HCT116 (cell line): ENCODE results near the gene MARCKS. TPM values are rescaled to one million over a fixed set of nuclear protein-coding genes. Genes with fewer than 3 reads are reported as not detected.

Experiments
- ATAC-seq: fragments of 200-7000 bp; cut with Tn5 transposase; 2 replicates; pipeline ENCODE4 v1.9.1; 2020; ENCODE audit warnings: mild to moderate bottlenecking, moderate library complexity
- BruUV-seq: library from RNA; stranded (reverse); fragments of 400-500 nt; replicated peaks from 2 replicates; lab custom pipeline; 2021; lab: Mats Ljungman, UMichigan
- CTCF ChIA-PET: fragments of 300-600 bp; sonication (Branson Sonifier 250); formaldehyde crosslinking; loops from one replicate; lab custom pipeline; 2021; ENCODE audit warnings: antibody characterized with exemption; lab: Charles Lee
- POLR2A ChIA-PET: fragments of 300-600, 350-600 bp; sonication (Branson Sonifier 250); formaldehyde crosslinking; loops from one replicate; lab custom pipeline; 2021; ENCODE audit warnings: antibody characterized with exemption; lab: Charles Lee
- RAD21 ChIA-PET, 2 experiments: fragments of 300-600 bp; sonication (Branson Sonifier 250); formaldehyde crosslinking; loops; one replicate each; lab custom pipeline; 2023; ENCODE audit warnings: low total read pairs in 2 of 2; ENCODE audit not compliant: uncharacterized antibody in 2 of 2, unreplicated experiment in 2 of 2, low non-redundant PET in 1 of 2; lab: Charles Lee
- DNase-seq: peaks from one replicate; pipeline ENCODE4 v3.0.0-alpha.2; 2010; ENCODE audit warnings: low read depth, low spot score
- H2AFZ ChIP-seq: fragments of 200-600 bp; shearing (Covaris generic), sonication (generic); 2 replicates; pipeline ENCODE4 v1.6.1; 2017; ENCODE audit warnings: low read depth, mixed run types, mixed read lengths, antibody characterized with exemption, low read length; ENCODE audit not compliant: poor library complexity, severe bottlenecking
- H3K27ac ChIP-seq: 2 replicates; pipeline ENCODE4 v1.5.1; 2012; ENCODE audit warnings: low read depth, low read length
- H3K27me3 ChIP-seq: fragments of 200-600 bp; sonication (generic); 2 replicates; pipeline ENCODE4 v1.6.1; 2016; ENCODE audit warnings: mixed run types, low read length, mixed read lengths; ENCODE audit not compliant: insufficient read depth
- H3K36me3 ChIP-seq, 2 experiments: fragments of 200-500 bp in 1 of 2; fragments of 200-600 bp in 1 of 2; sonication (Bioruptor generic) in 1 of 2; sonication (generic) in 1 of 2; 2 replicates each; pipeline versions ENCODE4 v1.5.1 to v1.6.1; 2014 to 2016; ENCODE audit warnings: low read length in 2 of 2, inconsistent platforms in 1 of 2, mixed read lengths in 1 of 2, mixed run types in 1 of 2; ENCODE audit not compliant: insufficient read depth in 2 of 2, control insufficient read depth in 1 of 2
- H3K4me1 ChIP-seq, 2 experiments: fragments of 200-600 bp in 1 of 2; sonication (generic) in 1 of 2; 2 replicates each; pipeline versions ENCODE4 v1.5.1 to v1.6.1; 2012 to 2017; ENCODE audit warnings: low read length in 2 of 2, inconsistent platforms in 1 of 2, mild to moderate bottlenecking in 1 of 2, mixed read lengths in 1 of 2, mixed run types in 1 of 2, moderate library complexity in 1 of 2; ENCODE audit not compliant: insufficient read depth in 2 of 2, control insufficient read depth in 1 of 2
- H3K4me2 ChIP-seq: fragments of 200-600 bp; sonication (generic); 2 replicates; pipeline ENCODE4 v1.6.1; 2017; ENCODE audit warnings: mixed run types, low read length, mixed read lengths
- H3K4me3 ChIP-seq, 2 experiments: fragments of 200-600 bp in 1 of 2; sonication (generic) in 1 of 2; replicated peaks in 1 of 2; 2 replicates each; pipeline ENCODE4 v1.5.1; 2011 to 2016; ENCODE audit warnings: low read length in 2 of 2, control low read depth in 1 of 2, low read depth in 1 of 2, mild to moderate bottlenecking in 1 of 2, mixed read lengths in 1 of 2, mixed run types in 1 of 2
- H3K79me2 ChIP-seq: fragments of 200-600 bp; sonication (generic); 2 replicates; pipeline ENCODE4 v1.6.1; 2017; ENCODE audit warnings: mild to moderate bottlenecking, mixed run types, low read length, moderate library complexity, mixed read lengths; ENCODE audit not compliant: insufficient read depth
- H3K9ac ChIP-seq: fragments of 200-600 bp; sonication (generic); 2 replicates; pipeline ENCODE4 v1.6.1; 2016; ENCODE audit warnings: low read length, mixed read lengths
- H3K9me2 ChIP-seq: fragments of 200-600 bp; sonication (generic), shearing (Covaris generic); 2 replicates; pipeline ENCODE4 v1.6.1; 2017; ENCODE audit warnings: mixed run types, mild to moderate bottlenecking, moderate library complexity; ENCODE audit not compliant: insufficient read depth
- H3K9me3 ChIP-seq, 2 experiments: fragments of 200-500 bp in 1 of 2; fragments of 200-600 bp in 1 of 2; sonication (Bioruptor generic) in 1 of 2; sonication (generic) in 1 of 2; 2 replicates each; pipeline ENCODE4 v1.6.1; 2014 to 2017; ENCODE audit warnings: low read length in 2 of 2, mixed read lengths in 2 of 2, inconsistent platforms in 1 of 2, low read depth in 1 of 2, mild to moderate bottlenecking in 1 of 2, mixed run types in 1 of 2, moderate library complexity in 1 of 2; ENCODE audit not compliant: control insufficient read depth in 1 of 2, insufficient read depth in 1 of 2
- H4K20me1 ChIP-seq: fragments of 200-600 bp; sonication (generic), shearing (Covaris generic); 2 replicates; pipeline ENCODE4 v1.6.1; 2017; ENCODE audit warnings: mixed run types, mild to moderate bottlenecking, moderate library complexity; ENCODE audit not compliant: insufficient read depth
- ATF3 ChIP-seq: IDR thresholded peaks from 2 replicates; pipeline ENCODE4 v1.6.1; 2012
- CTCF ChIP-seq, 3 experiments: fragments of 200-600 bp in 1 of 3; sonication (generic) in 1 of 3; IDR thresholded peaks in 2 of 3; conservative IDR thresholded peaks in 1 of 3; 2 replicates each; pipeline ENCODE4 v1.5.1; 2012 to 2017; ENCODE audit warnings: low read depth in 2 of 3, low read length in 2 of 3, antibody characterized with exemption in 1 of 3, borderline replicate concordance in 1 of 3, control low read depth in 1 of 3, mild to moderate bottlenecking in 1 of 3, mixed read lengths in 1 of 3, mixed run types in 1 of 3, moderate library complexity in 1 of 3; ENCODE audit not compliant: insufficient read depth in 1 of 3
- EZH2 ChIP-seq: fragments of 200-600 bp; sonication (generic); IDR thresholded peaks from 2 replicates; pipeline ENCODE4 v1.6.1; 2017; ENCODE audit warnings: antibody characterized with exemption, mixed run types
- EZH2phosphoT487 ChIP-seq: fragments of 200-600 bp; IDR thresholded peaks from 2 replicates; pipeline ENCODE4 v1.6.1; 2018; ENCODE audit warnings: antibody characterized with exemption, borderline replicate concordance
- FOSL1 ChIP-seq: IDR thresholded peaks from 2 replicates; pipeline ENCODE4 v1.6.1; 2012; ENCODE audit warnings: low read depth
- JUND ChIP-seq: IDR thresholded peaks from 2 replicates; pipeline ENCODE4 v1.6.1; 2012
- MAX ChIP-seq: IDR thresholded peaks from 2 replicates; pipeline ENCODE4 v1.6.1; 2012
- POLR2A ChIP-seq: IDR thresholded peaks from 2 replicates; pipeline ENCODE4 v1.7.0; 2011; ENCODE audit warnings: borderline replicate concordance; ENCODE audit not compliant: insufficient read depth, insufficient read length; ENCODE audit errors: extremely low read depth
- RAD21 ChIP-seq: IDR thresholded peaks from 2 replicates; pipeline ENCODE4 v1.6.1; 2012; ENCODE audit warnings: low read depth, mild to moderate bottlenecking
- REST ChIP-seq: IDR thresholded peaks from 2 replicates; pipeline ENCODE4 v1.6.1; 2012; ENCODE audit warnings: low read depth
- SP1 ChIP-seq: IDR thresholded peaks from 2 replicates; pipeline ENCODE4 v1.6.1; 2012; ENCODE audit warnings: low read depth
- SRF ChIP-seq: IDR thresholded peaks from 2 replicates; pipeline ENCODE4 v1.6.1; 2012; ENCODE audit warnings: low read depth
- ZFX ChIP-seq: fragments of 450-650 bp; IDR thresholded peaks from 2 replicates; pipeline ENCODE4 v1.6.1; 2017
- intact Hi-C: fragments of 100-400 bp; cut with micrococcal nuclease; formaldehyde crosslinking; loops from 2 replicates; pipeline ENCODE4 v1.10.0; 2022
- total RNA-seq: library from RNA; stranded (reverse); gene quantifications from one replicate; pipeline ENCODE4 v1.2.1, GENCODE V29; 2021; ENCODE audit not compliant: unreplicated experiment

MARCKS gene
- total RNA-seq, 1 experiment from 2014 or later = 25.7 TPM

GRCh38 chr6:113848280-113848679 is 8.9 kb upstream of the MARCKS start (continued):
- TF ChIP-seq EZH2 (no peak), RAD21 (no peak), REST (no peak)

- Histone ChIP-seq H3K9ac (no peak overlapping the region), H3K79me2 (no peaks in the 10 kb centered on the region), H3K4me1 (no peaks in the 10 kb centered on the region), H3K36me3 (no peaks in the 10 kb centered on the region), H3K27ac (no peak overlapping the region), H3K27me3 (no peaks in the 10 kb centered on the region), H3K4me2 (no peak overlapping the region), H3K9me2 (no peaks in the 10 kb centered on the region), H3K4me3 (no peak overlapping the region), H4K20me1 (no peaks in the 10 kb centered on the region), H3K9me3 (no peaks in the 10 kb centered on the region), H2AFZ (no peak overlapping the region)
- intact Hi-C loops = no loop called here
- ChIA-PET RAD21 (no interaction called here), POLR2A (no interaction called here), CTCF (no interaction called here)
- DNase-seq = no peak
- TF ChIP-seq SP1 = no peak
- TF ChIP-seq SRF = no peak
- no peak for TF ChIP-seq ZFX
- no peak for TF ChIP-seq FOSL1
- TF ChIP-seq POLR2A = no peak
- no peak for TF ChIP-seq JUND
- TF ChIP-seq ATF3 = no peak
- no peak for TF ChIP-seq CTCF (IDR thresholded peaks at IDR 0.05 in 2 of 3, conservative IDR thresholded peaks at IDR 0.05 in 1 of 3; ENCODE audit: borderline replicate concordance in 1 of 3, insufficient read depth in 1 of 3, low read depth in 2 of 3, low read length in 2 of 3)
- no peak for TF ChIP-seq RAD21
- TF ChIP-seq EZH2phosphoT487 = no peak
- TF ChIP-seq MAX = no peak
- no peak for ATAC-seq
- BruUV-seq = no TSS peak
Measured at GRCh38 chr6:113848811-113849210, 8.3 kb upstream of the MARCKS start.
